ENCODE results near the gene GPR32.

- no peak for TF ChIP-seq POLR2A (IDR thresholded peaks at IDR 0.05)
- no peak for TF ChIP-seq CTCF (IDR thresholded peaks at IDR 0.05)
These were observed 28.9 kb upstream of the GPR32 start for GRCh38 chr19:50741179-50741933.

Measured in Peyer's patch (tissue), 4 donors.